ENCODE measurements around the gene MCRIP2.

- TF ChIP-seq, protein P1, sequence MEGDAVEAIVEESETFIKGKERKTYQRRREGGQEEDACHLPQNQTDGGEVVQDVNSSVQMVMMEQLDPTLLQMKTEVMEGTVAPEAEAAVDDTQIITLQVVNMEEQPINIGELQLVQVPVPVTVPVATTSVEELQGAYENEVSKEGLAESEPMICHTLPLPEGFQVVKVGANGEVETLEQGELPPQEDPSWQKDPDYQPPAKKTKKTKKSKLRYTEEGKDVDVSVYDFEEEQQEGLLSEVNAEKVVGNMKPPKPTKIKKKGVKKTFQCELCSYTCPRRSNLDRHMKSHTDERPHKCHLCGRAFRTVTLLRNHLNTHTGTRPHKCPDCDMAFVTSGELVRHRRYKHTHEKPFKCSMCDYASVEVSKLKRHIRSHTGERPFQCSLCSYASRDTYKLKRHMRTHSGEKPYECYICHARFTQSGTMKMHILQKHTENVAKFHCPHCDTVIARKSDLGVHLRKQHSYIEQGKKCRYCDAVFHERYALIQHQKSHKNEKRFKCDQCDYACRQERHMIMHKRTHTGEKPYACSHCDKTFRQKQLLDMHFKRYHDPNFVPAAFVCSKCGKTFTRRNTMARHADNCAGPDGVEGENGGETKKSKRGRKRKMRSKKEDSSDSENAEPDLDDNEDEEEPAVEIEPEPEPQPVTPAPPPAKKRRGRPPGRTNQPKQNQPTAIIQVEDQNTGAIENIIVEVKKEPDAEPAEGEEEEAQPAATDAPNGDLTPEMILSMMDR (IDR thresholded peaks at IDR 0.05), result no peak
- no peak for TF ChIP-seq PHF8 (IDR thresholded peaks at IDR 0.05; ENCODE audit: borderline replicate concordance, low read depth)
- TF ChIP-seq, protein P2, sequence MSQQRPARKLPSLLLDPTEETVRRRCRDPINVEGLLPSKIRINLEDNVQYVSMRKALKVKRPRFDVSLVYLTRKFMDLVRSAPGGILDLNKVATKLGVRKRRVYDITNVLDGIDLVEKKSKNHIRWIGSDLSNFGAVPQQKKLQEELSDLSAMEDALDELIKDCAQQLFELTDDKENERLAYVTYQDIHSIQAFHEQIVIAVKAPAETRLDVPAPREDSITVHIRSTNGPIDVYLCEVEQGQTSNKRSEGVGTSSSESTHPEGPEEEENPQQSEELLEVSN (IDR thresholded peaks at IDR 0.05; ENCODE audit: borderline replicate concordance, low read depth), result no peak
These were observed 32.3 kb upstream of the MCRIP2 start for GRCh38 chr16:609316-609715.
